Ectodermal cell (in vitro differentiated cells): ENCODE measurements around the gene TDP1.
"Not testable (repeated sequence)": the region's sequence is repeated elsewhere in the genome, so short reads cannot be mapped to it uniquely, and the experiment has no call there.

Experiments used
- H3K27ac ChIP-seq: 2 replicates; pipeline ENCODE4 v1.7.0; 2013; ENCODE audit warnings: mild to moderate bottlenecking, low read depth, low read length; ENCODE audit not compliant: insufficient read depth, poor library complexity, severe bottlenecking
- H3K27me3 ChIP-seq: 2 replicates; pipeline ENCODE4 v1.7.0; 2013; ENCODE audit warnings: mild to moderate bottlenecking, low read length; ENCODE audit not compliant: insufficient read depth, control insufficient read depth, poor library complexity, severe bottlenecking
- H3K36me3 ChIP-seq: one replicate; pipeline ENCODE4 v1.7.0; 2013; ENCODE audit warnings: low read length; ENCODE audit not compliant: control insufficient read depth, insufficient read depth
- H3K4me1 ChIP-seq: one replicate; pipeline ENCODE4 v1.7.0; 2013; ENCODE audit warnings: low read length; ENCODE audit not compliant: control insufficient read depth, insufficient read depth
- H3K4me3 ChIP-seq: 2 replicates; pipeline ENCODE4 v1.7.0; 2013; ENCODE audit warnings: low read depth, low read length, control low read depth; ENCODE audit not compliant: insufficient read depth
- H3K9me3 ChIP-seq: 2 replicates; pipeline ENCODE4 v1.7.0; 2013; ENCODE audit warnings: mild to moderate bottlenecking, low read length, moderate library complexity; ENCODE audit not compliant: control insufficient read depth
- WGBS, 2 experiments: methylation state at CpG; one replicate each; pipeline ENCODE4 v1.1.7; 2013; ENCODE audit warnings: missing lambda C conversion rate in 2 of 2; 5-methylcytosine and 5-hydroxymethylcytosine counted together

Gene TDP1

GRCh38 chr14:90019824-90020523 is 64.2 kb downstream of the TDP1 start:
- H3K27me3 ChIP-seq: no peaks in the 10 kb centered on the region
- H3K9me3 ChIP-seq: no peaks in the 10 kb centered on the region
- H3K27ac ChIP-seq: no peak overlapping the region
- H3K4me1 ChIP-seq: no peaks in the 10 kb centered on the region
- WGBS, 2 experiments: 87 to 93% methylated on average over 9 to 11 of the region's 11 CpGs
- peaks cover 11% of the 10 kb centered on the region for H3K36me3 ChIP-seq
- no peak overlapping the region for H3K4me3 ChIP-seq

DNA sequence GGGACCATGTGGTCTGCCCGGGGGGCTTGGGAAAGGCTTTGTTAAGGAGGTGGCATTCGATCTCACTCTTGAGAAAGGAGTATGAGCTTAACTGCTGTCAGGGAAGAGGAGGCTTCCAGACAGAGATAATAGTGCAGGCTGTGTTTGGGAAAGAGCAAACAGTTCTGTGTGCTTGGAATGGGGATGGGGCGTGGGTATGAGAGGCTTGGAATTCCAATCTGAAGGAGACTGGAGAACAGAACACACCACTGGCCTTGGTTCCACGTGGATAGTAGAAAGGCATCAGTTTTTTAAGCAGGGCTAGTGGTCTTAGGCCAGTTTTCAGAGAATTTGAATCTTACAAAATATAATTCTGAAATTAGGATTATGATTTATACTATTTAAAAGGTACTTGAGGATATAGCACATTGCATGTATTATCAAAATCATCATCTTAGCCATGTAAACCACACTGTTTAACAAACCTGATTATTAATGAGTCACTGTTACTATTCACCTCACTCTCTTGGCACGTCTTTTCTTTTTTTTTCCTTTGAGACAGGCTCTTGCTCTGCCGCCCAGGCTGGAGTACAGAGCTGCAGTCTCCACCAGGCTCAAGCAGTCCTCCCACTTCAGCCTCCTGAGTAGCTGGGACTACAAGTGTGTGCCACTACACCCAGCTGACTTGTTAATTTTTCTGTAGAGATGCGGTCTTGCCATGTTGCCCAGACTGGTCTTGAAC is 67.6 kb downstream of the TDP1 start:
- no peaks in the 10 kb centered on the region for H3K4me1 ChIP-seq
- 87 to 90% methylated on average over 7 of the region's 7 CpGs for WGBS, 2 experiments
- H3K36me3 ChIP-seq: peaks cover 17% of the 10 kb centered on the region
- no peak overlapping the region for H3K27ac ChIP-seq
- no peaks in the 10 kb centered on the region for H3K27me3 ChIP-seq
- H3K9me3 ChIP-seq: no peaks in the 10 kb centered on the region
- H3K4me3 ChIP-seq: no peak overlapping the region

- H3K4me3 ChIP-seq: no peak overlapping the region
- no peaks in the 10 kb centered on the region for H3K4me1 ChIP-seq
- WGBS, 2 experiments: 91 to 92% methylated on average over 3 of the region's 3 CpGs
- no peaks in the 10 kb centered on the region for H3K27me3 ChIP-seq
- no peak overlapping the region for H3K27ac ChIP-seq
- H3K9me3 ChIP-seq: no peaks in the 10 kb centered on the region
- peaks cover 12% of the 10 kb centered on the region for H3K36me3 ChIP-seq
Measured at GRCh38 chr14:90024910-90025309, 69.2 kb downstream of the TDP1 start.

DNA sequence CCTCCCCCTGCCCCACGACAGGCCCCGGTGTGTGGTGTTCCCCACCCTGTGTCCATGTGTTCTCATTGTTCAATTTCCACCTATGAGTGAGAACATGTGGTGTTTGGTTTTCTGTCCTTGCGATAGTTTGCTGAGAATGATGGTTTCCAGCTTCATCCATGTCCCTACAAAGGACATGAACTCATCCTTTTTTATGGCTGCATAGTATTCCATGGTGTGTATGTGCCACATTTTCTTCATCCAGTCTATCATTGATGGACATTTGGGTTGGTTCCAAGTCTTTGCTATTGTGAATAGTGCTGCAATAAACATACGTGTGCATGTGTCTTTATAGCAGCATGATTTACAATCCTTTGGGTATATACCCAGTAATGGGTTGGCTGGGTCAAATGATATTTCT is 70.9 kb downstream of the TDP1 start:
- not testable (repeated sequence) for H3K27me3 ChIP-seq, H3K27ac ChIP-seq, H3K9me3 ChIP-seq, H3K4me3 ChIP-seq, H3K4me1 ChIP-seq
- H3K36me3 ChIP-seq: peaks cover 17% of the 10 kb centered on the region
- 80 to 100% methylated on average over 1 to 2 of the region's 4 CpGs for WGBS, 2 experiments

DNA sequence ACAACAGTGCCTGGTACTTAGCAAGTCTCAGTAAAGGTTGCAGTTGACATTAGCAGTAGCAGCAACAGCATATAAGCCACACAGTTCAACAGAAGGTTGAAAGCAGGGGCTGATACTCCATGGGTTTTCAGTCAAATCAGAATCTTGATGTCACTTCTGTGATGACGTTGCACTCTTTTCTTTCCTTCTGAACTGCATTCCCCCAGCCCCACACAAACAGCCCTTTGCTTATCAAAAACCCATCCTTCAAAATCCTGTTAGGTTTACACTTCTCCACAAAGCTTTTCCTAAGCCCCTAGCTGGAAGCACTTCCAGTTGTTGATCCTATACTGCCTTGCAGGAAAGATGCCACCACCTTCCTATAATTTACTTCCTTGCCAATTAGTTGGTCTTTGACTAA is 72.1 kb downstream of the TDP1 start:
- no peaks in the 10 kb centered on the region for H3K27me3 ChIP-seq
- 87 to 95% methylated on average over 1 of the region's 1 CpG for WGBS, 2 experiments
- no peaks in the 10 kb centered on the region for H3K4me1 ChIP-seq
- H3K27ac ChIP-seq: no peak overlapping the region
- H3K4me3 ChIP-seq: no peak overlapping the region
- H3K36me3 ChIP-seq: peaks cover 11% of the 10 kb centered on the region
- no peaks in the 10 kb centered on the region for H3K9me3 ChIP-seq

DNA sequence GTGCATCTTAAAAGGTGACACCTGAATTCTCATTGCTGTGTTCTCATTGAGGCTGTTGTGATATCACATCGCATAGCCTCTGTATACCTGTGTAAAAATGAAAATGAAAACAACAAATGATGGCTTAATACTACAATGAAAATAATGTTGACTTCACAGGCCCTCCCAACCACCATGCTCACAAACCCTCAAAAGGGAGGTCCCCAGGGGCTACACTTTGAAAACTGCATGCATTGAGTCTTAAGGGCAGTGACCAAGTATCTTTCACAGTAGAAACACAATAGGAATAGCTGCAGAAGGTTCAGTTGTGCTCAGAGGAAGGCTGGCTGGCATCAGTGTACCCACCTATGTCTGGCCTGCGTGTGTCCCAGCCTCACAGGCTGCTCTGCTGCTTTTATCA is 78.4 kb downstream of the TDP1 start:
- WGBS, 2 experiments: 93 to 95% methylated on average over 2 of the region's 2 CpGs
- no peaks in the 10 kb centered on the region for H3K27me3 ChIP-seq
- H3K36me3 ChIP-seq: peaks cover 26% of the 10 kb centered on the region

GRCh38 chr14:90034835-90035525 is 79.3 kb downstream of the TDP1 start:
- no peak overlapping the region for H3K27ac ChIP-seq
- H3K4me1 ChIP-seq: no peaks in the 10 kb centered on the region
- H3K36me3 ChIP-seq: peaks cover 26% of the 10 kb centered on the region
- H3K9me3 ChIP-seq: no peaks in the 10 kb centered on the region
- WGBS, 2 experiments: 96 to 97% methylated on average over 6 of the region's 6 CpGs
- no peak overlapping the region for H3K4me3 ChIP-seq
- H3K27me3 ChIP-seq: no peaks in the 10 kb centered on the region

More for the DNA sequence above, 78.4 kb downstream of the TDP1 start:
- Histone ChIP-seq H3K27ac (no peak overlapping the region), H3K4me3 (no peak overlapping the region), H3K9me3 (no peaks in the 10 kb centered on the region), H3K4me1 (no peaks in the 10 kb centered on the region)

DNA sequence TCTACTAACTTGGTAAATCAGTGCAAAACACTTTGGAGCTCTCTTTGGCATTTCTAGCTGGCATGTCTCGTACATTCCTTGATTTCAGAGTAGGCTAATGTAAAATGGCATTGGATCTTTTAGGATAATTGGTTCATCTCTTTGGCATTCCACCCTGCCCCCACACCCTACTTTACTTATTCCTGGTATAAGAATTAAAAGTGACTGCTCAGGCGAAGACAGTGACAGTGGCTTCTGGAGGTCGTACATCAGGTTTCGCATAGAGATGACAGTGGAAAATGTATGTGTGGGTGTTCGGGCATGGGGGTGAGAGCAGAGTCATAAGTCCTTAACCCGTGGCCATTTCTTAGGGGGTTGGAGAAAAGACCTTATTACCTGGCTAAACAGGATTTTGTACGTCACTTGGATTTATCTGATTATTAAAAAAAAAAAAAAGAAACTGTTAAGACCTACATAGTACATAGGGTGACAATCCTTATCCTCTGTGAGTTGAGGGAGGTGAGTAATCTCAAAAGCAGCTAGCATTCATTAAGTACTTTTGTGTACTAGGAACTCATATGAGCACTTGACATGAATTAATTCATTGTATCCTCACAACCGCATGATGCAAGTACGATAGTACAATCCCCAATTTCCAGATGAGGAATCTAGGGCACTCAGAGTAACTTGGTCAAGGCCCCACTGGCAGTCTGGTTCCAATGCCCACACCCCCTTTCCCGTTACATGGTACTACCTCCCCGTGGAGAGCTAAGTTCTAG is 83.7 kb downstream of the TDP1 start:
- H3K27ac ChIP-seq: no peak overlapping the region
- H3K36me3 ChIP-seq: peaks cover 10% of the 10 kb centered on the region
- H3K9me3 ChIP-seq: no peaks in the 10 kb centered on the region
- H3K27me3 ChIP-seq: no peaks in the 10 kb centered on the region
- 93 to 94% methylated on average over 10 to 11 of the region's 11 CpGs for WGBS, 2 experiments
- H3K4me1 ChIP-seq: peaks cover 8% of the 10 kb centered on the region
- H3K4me3 ChIP-seq: no peak overlapping the region

GRCh38 chr14:90040411-90040810 is 84.7 kb downstream of the TDP1 start:
- H3K9me3 ChIP-seq: no peaks in the 10 kb centered on the region
- H3K4me3 ChIP-seq: no peak overlapping the region
- H3K36me3 ChIP-seq: peaks cover 8% of the 10 kb centered on the region
- no peaks in the 10 kb centered on the region for H3K27me3 ChIP-seq
- H3K27ac ChIP-seq: no peak overlapping the region
- 94 to 95% methylated on average over 3 of the region's 3 CpGs for WGBS, 2 experiments
- H3K4me1 ChIP-seq: peaks cover 8% of the 10 kb centered on the region
